Stimulated activated CD8-positive, alpha-beta memory T cell treated with anti-CD3 and anti-CD28 coated beads, Interleukin-2, amount 100 ng/mL, for 48 hours (primary cell): ENCODE measurements around the gene SH3TC2.
"Not testable (repeated sequence)": the region's sequence is repeated elsewhere in the genome, so short reads cannot be mapped to it uniquely, and the experiment has no call there.

ENCODE experiments used
- DNase-seq, 2 donors: peaks; one replicate each; pipeline ENCODE4 v3.0.0-alpha.2; 2020; ENCODE audit warnings: low read depth in 2 of 2

SH3TC2 gene

DNA sequence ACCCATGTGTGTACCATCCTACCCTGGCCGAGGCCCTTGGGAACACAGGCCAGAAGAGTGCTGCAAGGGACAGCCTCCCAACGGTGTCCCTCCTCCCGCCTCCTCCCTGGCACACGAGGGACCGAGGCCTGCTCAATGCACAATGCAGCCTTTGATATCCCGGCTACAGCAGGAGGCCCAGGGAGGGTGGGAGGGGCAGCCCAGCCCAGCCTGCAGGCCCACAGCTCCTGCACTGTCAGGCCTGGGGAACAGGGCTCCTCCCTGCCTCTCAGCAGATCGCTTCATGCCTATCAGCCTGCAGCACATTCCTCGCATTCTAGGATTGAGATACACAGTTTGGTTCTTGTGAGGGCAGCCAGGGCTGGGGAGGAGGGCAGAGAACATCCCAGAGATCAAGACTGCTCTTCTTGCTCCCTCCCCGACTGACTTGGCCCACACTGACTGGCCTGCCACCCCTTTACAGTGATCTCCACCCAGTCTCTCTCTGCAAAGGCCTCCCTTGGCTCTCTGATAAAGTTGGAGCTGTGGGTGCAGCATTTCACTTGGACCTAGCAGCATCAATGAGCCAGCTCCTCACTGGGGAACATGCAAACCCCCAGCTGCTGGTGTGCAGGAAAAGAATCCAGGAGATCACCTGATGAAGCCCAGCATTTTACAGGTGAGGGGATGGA lies at the start of gene SH3TC2:
SH3TC2 (minus strand) TSS at position 46 of the 671 bp plus-strand sequence; CDS start at position 6, 40 bp downstream.
- no peak for DNase-seq

DNA sequence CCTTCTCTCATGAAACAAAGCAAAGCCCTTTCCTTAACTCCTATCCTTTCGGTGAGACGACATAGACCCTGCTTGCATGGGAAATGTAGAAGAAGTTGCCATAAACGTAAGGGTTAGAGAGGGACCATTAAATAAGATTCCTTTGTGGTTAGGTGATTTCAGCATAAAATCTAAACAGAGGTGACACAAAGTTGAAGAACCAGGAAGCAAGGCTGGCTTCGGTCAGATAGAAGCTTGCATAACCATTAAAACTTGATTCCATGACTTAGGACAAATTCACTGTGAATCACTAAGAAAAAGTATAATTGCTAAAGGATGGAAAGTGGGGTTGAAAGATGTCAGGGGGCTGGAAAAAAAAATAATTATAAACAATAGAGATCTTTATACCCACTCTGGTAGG lies 47.5 kb upstream of the SH3TC2 start:
- no peak for DNase-seq

DNA sequence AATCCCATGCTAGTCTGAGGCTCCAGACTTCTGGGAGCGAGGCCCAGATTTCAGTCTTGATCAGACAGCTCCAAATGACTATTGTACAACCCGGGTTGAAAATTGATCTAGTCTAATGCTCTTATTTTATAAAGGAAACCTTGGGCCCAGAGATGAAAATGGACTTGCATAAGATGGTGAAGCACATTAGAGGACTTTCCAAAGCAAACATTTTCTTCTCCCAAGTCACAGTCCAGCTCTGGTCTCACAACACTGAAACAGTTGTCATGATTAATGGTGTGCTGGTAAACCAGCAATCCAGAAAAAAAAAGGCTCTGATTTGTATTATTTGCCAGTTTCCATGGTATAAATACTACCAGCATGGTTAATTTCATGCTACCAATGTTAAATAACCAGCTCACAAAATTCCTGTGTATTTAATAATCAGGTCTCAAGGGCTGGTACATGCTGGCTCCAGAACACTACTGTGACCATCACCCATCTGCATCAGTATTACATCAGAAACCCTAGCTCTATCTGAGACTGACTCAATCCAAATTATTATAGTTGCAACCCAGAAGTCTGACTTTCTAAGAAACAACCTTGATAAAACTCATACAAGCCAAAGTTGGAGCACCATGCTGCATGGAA lies 45.9 kb upstream of the SH3TC2 start:
- DNase-seq = no peak

DNA sequence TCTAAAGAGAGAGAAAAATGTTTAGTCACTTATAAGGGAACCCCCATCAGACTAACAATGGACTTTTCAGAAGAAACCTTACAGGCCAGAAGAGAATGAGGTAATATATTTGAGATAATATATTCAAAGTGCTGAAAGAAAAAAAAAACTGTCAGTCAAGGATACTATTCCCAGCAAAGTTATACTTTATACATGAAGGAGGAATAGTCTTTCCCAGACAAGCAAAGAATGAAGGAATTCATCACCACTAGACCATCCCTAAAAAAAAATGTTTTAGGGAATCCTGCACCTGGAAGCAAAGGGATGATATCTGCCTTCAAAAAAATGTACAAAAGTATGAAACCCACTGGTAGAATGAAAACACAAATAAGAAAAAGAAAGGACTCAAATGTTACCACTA lies 37.5 kb upstream of the SH3TC2 start:
- no peak for DNase-seq

DNA sequence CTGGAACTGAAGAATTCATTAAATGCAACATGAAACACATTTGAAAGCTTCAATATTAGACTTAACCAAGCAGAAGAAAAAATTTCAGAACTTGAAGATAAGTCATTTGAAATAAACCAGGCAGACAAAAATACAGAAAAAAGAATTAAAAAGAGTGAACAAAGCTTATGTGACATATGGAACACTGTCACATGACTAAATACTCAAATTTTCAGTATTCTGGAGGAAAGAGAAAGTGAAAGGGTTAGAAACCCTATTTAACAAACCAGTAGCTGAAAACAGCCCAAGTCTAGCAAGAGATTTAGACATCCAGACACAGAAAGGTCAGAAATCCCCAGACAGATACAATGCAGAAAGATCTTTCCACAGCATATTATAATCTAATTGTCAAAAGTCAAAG lies 37.1 kb upstream of the SH3TC2 start:
- DNase-seq = no peak

DNA sequence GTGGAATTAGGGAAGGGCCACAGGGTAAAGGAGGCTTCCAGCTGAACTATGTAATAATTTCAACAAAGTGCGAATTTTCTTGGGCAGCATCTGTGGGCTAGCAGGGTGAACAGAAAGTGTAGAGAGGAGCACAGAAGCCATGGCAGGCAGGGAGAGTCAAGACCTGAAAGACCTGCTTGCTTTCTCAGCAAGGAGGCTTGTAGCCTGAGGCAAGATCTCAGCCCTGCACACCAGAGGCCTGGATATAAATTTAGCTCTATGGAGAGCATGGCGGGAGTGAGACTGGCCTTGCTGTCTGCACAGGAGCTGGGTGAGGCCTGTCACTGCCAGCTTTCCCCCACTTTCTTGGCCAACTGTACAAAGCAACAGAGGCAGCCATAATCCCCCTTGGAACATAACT lies 32.1 kb upstream of the SH3TC2 start:
- no peak for DNase-seq

DNA sequence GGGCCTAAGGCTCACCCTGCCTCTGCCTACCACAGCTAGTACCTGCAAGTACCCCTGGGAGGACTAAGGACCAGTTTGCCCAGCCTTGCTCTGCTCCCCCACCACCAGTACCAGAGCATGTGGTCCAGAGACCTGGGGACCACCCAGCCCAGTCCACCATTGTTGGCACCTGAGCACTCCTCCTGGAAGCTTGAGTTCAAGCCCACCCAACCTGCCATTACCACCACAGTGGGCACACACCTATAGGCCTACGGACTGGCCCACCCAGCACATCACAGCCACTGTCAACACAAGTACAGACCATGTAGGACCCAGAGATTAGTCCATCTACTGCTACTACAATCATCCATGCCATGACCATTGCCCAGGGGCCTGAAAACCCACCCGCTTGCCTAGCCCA lies 30.8 kb upstream of the SH3TC2 start:
- DNase-seq = no peak

DNA sequence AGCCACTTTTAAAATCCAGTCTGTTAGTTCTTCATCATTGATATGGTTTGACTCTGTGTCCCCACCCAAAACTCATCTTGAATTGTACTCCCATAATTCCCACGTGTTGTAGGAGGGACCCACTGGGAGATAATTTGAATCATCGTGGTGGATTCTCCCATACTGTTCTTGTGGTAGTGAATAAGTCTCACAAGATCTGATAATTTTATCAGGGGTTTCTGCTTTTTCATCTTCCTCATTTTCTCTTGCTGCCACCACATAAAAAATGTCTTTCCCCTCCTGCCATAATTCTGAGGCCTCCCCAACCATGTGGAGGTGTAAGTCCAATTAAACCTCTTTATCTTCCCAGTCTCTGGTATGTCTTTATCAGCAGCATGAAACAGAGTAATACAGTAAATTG lies 26.9 kb upstream of the SH3TC2 start:
- DNase-seq = no peak

DNA sequence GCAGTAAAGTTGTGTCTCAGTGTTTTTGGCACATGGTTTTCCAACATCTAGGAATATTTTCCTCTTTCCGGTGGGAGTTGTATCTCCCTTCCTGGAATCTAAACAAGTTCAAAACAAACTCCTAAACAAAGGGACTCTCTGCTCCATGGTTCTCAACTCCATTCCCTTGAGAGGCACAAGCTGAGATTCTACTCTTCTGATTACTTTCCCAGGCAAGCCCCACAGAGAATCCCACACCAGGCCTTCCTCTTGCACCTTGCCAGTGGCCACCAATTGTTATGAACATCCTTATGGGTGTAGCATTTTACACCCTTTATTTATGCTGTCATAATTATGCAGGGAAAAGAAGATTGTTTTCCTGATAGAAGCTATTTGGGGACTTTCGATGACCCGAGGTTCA lies 25.8 kb upstream of the SH3TC2 start:
- DNase-seq = no peak

DNA sequence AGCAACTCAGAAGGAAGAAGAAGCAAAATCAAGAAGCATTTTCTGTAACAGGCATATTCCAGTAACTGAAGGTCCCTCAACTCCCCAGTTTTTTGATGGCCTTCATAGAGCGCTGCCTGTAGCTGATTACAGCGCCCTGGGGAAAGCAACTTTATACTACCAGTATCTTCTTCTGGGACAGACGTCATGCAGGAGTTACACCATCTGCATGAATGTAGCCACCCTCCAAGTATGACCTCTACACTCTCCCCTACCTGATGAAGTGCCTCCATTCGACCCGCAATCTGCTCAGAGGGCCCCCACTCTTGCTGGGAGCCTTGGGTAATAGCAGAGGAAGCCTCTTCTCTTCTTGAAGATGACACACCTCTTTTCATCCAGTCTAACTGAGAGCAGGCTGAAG lies 21.0 kb upstream of the SH3TC2 start:
- no peak for DNase-seq

DNA sequence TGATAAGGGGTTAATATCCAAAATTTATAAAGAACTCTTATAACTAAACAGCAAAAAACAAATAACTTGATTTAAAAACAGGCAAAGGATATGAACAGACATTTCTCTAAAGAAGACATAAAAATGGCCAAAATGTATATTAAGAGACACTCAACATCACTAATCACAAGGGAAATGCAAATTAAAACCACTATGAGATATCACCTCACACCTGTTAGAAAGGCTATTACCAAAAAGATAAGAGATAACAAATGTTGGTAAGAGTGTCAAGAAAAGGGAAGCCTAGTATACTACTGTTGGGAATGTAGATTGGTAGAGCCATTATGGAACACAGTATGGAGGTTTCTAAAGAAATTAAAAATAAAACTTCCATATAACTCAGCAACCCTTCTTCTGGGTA lies 19.4 kb upstream of the SH3TC2 start:
- no peak for DNase-seq

DNA sequence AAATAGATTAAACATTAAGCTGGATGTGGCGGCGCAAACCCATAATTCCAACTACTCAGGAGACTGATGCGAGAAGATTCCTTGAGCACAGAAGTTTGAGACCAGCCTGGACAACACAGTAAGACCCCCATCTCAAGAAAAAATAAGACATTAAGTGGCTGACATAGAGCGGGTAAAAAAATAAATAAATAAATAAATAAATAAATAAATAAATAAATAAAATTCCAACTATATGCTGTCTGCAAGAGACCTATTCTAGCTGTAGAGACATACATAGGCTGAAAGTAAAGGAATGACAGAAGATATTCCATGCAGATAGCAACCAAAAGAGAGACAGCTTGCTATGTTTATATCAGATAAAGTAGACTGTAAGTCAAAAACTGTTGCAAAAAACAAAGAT lies 17.4 kb upstream of the SH3TC2 start:
- no peak for DNase-seq

DNA sequence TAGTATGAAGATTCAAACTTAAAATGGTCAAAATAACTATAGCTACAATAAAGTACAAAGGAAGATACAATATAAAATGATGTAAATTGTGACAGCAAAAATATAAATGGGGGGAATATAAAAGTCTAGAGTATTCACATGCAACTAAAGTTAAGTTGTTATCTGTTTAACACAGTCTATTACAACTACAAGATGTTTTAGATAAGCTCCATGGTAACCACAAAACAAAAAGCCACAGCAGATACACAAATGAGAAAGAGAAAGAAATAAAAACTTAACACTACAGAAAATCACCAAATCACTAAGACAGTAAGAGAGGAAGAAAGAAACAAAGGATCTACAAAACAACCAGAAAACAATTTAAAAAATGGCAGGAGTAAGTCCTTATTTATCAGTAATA lies 17.0 kb upstream of the SH3TC2 start:
- no peak for DNase-seq

DNA sequence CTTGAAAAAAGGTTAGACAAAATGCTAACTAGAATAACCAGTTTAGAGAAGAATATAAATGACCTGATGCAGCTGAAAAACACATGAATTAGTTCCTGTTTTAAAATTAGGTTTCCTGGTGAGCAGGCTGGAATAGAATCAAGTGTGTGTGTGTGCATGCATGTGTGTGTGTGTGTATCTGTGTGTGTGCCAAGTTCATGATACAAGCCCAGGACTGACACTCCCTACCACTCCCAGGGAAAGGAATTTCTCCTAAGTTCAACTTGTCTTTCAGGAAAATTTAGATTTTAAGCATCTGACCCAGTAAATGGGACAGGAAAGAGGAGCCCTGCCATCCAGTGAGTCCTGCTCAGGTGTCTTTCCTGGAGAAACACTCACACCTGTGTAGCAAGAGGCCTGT lies 11.2 kb upstream of the SH3TC2 start:
- not testable (repeated sequence) for DNase-seq

DNA sequence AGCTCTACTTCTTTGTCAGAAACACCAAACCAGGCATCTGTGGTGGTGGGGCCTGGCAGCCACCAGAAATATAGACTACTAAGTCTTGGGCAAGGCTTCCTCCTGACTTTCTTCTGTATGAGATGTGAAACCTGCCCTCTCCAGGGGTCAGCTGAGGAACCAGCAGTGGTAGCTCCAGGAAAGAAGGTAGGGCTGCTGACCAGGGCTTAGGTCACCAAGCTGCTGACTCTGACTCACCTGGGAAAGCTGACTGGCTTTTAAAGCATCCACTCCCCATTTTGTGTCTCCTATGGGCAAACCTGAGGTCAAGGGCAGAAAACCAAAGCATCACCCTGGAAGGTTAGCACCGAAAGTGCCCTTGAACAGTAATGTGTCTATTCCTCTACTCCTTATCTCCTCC lies 10.4 kb upstream of the SH3TC2 start:
- DNase-seq = no peak

DNA sequence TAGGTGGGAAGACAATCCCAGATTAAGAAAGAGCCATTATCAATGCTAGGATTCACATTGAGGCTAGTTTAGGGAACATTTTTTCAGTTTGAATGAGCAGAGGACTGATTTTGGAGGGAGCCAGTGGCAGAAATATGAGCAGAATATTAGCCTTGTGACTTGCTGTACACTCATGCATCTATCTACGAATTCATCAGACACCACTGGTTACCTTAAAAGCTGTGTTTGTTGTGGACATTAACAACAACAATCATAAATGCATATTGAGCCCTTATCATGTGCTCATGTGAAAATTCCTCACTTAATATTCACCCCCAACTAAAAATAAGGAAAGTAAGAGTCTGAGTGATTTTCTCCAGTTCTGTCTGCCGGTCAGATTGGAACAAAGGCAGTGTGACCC lies 9.9 kb upstream of the SH3TC2 start:
- no peak for DNase-seq

DNA sequence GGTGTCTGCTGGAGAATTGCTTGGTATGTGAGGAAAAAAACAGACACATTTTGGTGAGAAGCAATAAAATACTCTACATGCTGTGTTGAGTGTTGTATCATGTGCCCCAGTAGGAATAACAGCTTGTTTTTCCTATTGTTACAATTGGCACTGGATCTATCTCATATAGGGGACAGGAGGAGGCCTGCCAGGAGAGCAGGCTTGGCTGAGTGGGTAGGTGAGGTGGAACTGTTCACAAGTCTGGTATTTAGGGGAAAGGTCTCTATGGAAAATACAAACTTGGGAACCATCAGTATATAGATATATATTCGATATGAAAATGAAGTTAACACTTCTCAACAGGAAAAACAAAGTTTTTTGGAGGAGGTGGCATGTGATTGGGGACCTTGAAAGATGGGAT lies 9.5 kb upstream of the SH3TC2 start:
- DNase-seq = no peak

DNA sequence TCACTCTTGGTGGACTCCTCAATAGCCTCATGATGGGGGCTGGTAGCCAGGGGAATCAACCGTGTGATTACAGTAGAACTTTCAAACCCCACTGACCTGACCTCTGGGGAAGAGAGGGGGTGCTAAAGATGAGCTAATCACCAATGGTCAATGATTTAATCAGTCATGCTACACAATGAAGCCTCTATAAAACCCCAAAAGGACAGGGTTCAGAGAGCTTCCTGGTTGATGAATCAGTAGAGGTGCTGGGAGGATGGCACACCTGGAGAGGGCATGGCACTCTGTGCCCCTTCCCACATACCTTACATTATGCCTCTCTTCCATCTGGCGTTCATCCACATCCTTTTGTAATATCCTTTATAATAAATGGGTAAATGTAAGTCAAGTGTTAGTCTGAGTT lies 8.9 kb upstream of the SH3TC2 start:
- DNase-seq = no peak

DNA sequence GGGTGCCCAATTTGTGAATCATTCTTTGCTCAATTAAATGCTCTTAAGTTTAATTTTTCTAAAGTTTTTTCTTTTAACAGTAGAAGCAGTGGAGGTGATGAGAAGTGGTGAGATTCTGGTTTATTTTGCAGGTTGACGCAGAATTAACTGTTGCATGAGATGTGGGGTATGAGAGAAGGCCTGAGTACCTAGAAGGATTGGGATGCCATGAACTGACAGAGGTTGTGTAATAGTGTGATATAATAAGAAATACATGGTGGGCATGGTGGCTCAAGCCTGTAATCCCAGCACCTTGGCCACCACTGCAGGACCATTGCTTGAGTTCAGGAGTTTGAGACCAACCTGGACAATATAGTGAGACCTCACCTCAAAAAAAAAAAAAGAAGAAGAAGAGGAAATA lies 8.4 kb upstream of the SH3TC2 start:
- no peak for DNase-seq

DNA sequence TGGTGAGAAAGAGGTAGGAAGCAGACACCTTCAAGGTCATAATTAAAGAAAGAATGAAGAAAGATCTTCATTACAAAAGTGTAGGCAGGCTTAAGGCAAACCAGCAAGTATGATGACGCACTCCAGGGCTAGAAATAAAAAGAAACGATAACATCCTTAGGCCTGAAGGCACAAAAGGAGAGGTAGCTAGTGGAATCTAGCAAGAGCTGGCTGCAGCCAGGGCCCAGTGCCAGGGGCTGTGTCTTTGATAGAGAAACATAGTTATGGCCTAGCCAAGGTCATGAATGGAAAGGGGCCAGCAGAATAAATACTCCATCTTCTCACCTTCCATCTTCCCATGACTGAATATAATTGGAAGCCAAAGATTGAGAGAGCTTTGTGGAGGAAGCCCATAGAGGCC lies 6.8 kb upstream of the SH3TC2 start:
- DNase-seq = no peak

DNA sequence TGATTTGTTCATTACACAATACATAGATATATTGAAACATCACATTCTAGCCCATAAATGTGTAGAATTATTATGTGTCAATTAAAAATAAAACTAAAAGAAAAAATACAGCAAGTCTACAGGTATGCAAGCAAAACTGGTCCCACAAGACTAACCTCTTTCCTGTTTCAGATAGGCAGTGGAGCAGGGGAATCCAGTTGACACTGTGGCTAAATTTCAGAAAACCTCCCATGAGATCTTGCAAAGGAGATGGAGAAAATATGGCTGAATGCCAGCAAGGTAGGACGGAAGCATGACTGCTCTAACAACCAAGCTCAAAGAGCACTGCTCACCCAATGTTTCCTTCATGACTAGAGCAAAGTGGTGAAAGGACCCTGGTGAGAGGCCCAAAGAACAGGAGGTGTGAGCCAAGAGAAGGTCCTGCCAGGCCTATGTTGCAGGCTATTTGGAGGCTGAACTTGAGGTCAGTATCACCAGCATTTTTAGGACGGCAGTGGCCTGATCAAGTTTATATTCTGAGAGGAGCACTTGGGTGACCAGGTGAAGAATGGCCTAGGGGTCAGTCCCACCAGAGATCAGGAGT lies 1.1 kb upstream of the SH3TC2 start:
- DNase-seq = no peak

DNA sequence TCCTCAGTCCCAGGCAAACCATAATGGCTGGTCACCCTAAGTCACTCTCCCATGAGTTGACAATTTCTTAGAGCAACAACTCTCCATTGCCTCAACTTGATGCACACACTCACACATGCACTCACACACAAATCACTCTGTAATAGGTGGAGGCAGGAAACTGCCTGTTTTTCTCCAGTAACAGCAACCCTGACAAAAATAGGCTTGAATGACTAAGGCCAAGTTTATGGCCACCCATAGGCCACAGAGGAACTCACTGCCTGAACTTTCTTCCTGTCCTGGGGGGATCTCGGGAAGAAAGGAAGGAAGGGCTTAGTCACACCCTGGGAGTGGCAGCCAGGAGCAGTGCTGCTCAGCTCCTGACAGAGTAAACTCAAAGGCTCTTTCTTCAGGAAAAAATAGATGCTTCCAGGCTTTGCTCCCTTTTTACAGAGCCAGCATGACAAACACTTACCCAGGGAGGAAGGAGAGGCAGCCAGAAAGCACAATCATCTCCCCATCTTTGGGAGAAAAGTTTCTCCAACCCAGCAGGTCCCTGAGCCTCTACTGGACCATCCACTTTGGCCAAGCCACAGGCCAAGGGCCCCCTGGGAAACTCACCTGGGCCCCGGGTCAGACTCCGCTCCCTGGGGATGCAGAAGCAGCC lies 368 bp downstream of the SH3TC2 start:
- no peak for DNase-seq

DNA sequence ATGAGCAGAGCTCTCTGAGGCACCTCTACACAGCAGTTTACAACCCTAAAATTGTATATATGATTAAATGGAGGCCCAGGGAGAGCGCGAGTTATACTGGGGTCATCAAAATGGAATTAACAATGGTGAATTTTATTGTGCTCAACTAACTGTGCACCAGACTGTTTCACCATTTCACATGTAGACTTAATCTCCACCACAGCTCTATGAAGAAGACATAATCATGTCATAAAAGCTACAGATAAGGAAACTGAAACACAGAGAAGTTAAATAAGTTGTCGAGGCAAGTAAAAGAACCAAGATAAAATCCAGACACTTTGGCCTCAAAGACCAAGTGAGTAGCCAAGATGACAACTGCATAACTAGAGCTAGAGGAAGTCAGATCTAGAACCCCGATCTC lies 1.5 kb downstream of the SH3TC2 start:
- no peak for DNase-seq
